ENCODE data around the gene KRT14.
"Not testable (repeated sequence)": the region's sequence is repeated elsewhere in the genome, so short reads cannot be mapped to it uniquely, and the experiment has no call there.

The KRT14 gene

DNA sequence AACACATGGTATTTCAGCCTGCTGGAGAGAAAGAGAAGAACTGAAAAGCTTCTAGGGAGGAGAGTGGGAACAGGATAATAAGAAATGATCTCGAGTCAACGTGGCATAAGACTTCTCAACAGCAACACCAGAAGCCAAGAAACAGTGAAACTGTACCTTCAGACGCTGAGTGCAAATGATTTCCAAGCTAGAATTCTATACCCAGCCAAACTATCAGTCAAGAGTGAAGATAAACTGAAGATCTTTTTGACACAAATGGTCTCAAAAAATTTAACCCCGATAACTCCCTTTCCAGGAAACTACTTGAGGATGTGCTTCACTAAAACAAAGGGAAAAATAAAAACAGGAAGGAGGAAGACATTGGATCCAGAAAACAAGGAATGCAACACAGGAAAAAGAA lies 20.2 kb upstream of the KRT14 start:
- not testable (repeated sequence) for DNase-seq (ENCODE audit: low spot score)

DNA sequence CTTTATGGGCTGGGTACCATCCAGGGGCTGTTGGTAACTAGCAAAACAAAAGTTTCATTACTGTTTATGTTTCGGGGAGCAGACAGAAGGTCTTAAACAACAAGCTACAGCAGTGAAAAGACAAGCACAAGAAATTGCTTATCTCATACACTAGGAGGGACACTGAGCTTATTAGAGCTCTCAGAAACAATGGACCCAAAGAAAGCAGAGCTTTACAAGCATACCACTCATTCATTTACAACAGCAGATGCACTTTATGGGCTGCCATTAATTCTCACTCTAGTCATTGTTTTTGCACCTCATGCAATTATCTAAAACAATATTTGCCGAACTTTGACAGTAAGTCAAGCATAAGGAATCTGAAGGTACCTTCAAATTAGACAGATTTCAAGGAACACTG lies 15.8 kb upstream of the KRT14 start:
- DNase-seq (ENCODE audit: low spot score), result no peak

DNA sequence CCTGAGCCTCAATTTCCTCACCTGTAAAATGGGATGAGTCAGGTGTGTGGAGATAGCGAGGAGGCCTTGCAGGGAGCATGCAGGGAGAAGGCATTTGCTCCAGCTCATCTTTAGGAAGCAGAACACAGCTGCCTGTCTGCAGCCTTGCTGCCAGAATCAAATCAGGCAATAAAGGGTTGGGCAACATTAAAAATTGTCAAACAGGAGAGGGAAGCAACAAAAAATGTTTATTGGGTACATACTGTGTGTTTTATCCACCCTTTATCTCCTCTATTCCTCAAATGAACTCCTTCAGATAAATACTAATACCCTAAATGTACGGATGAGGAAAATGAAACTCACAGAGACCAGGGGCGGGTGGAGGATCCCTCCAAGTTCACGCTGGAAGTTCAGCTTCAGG lies 13.6 kb upstream of the KRT14 start:
- no peak for DNase-seq (ENCODE audit: low spot score)

DNA sequence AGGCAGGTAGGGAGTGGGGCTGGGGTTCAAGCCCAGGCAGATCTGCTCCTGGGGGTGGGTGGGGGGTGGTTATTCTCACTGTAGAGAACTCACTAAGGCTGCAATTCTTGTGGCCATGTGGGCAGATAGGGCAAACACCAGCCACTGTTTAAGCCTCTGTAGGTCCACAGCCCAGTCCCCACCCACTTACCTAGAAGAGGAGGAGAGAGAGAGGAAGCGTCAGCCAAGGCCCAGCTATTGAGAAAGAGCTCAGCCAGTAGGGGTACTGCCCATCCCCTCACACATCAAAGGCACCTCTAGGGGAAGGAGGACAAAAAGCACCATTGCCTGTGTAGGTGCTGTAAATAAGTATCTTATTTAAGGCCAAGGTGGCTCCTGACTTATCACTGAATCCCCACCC lies 13.0 kb upstream of the KRT14 start:
- DNase-seq (ENCODE audit: low spot score), result no peak

DNA sequence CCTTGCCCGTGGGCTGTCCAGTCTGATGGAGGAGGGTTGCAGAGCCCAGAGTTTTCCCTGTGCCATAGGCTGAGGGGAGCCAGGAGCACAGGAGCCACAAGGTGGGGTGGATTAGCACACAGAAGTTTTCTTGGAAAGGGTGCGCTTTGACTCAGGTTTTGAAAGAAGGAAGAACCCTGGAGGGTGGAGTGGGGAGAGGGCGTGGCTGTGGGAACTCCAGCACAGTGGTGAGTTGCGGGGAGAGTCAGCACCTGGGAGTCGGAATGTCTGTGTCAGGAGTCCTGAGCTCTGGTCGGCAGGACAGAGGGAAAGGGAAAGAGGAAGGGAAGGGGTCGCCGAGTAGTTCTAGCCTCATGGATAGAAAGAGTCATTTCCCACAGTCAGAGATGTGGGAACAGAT lies 8.9 kb upstream of the KRT14 start:
- DNase-seq (ENCODE audit: low spot score), result no peak

DNA sequence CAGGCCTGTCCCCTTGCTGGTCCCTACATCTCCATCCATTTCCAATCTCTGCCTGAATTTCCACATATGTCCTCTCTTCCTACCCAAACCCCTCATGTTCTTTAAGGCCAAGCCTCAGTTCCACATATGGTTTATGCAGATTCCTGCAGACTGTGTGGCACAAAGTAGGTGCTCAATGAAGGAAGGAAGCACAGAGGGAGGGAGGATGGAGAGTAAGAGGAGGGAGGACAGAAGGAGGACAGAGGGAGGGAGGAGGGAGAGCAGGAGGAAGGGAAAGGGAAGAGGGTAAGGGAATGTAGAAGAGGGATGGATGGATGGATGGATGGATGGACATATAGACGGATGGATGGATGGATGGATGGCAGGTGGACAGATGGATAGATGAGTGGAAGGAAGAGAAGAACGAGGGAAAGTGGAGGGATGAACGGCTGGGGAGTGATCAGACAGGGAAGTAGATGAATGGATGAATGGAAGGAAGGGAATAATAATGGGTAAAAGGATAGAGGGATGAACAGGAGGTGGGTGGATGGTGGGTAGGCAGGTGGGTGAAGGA lies 7.7 kb upstream of the KRT14 start:
- DNase-seq (ENCODE audit: low spot score), result no peak

DNA sequence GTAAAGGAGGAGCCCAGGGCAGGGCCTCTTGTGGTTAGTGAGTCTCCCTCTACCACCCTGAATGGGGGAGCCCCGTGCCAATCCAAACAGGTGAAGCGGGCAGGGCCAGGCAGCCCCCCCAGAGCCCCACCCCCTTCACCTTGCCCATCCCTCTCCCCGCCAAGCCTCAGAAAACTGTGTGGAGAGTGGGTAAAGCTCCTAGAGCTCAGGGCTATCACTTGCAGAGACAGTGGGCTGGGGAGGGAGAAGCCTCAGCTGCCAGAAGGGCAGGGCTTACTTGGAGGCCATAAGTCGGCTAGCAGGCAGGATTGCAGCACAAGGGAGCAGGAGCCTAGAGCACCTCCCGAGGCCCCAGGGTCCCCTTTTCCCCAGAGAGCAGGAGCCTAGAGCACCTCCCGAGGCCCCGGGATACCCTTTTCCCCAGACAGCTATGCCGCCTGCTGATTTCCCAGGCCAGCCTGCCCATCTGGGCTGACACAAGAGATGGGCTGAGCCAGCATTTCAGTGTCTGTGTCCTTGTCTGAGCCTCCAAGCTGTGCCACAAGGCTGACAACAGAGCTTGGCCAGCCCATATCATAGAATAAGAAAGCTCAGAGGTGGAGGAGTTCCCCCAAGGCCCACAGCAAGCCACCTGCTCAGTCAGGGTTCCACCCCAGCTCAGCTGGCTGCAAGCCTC lies 6.7 kb upstream of the KRT14 start:
- no peak for DNase-seq (ENCODE audit: low spot score)

DNA sequence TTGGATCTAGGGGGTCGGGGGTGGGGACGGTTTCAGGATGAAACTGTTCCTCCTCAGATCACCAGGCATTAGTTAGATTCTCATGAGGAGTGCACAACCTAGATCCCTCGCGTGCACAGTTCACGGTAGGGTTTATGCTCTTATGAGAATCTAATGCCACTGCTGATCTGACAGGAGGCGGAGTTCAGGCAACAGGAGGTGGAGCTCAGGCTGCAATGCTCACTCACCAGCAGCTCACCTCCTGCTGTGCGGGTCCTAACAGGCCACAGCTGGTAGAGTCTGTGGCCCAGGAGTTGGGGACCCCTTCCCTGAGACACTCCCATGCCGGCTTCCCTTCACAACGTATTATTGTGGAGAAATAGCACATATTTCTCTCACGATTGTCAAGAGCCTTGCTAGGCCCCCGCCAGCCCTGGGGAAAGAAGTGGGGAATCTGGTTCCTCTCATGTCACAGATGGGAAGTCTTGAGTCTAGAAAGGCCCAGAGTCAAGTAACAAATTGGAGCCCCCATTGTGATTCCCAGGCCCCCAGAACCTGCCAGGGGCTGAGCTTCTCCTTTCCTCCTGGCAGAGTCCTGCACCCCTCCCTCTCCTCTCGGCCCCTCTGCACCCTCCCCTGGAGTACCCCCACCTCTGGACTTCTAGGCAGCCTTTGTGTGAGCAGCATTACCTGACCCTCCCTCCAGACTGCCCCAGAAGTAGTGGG lies 6.1 kb upstream of the KRT14 start:
- no peak for DNase-seq (ENCODE audit: low spot score)

DNA sequence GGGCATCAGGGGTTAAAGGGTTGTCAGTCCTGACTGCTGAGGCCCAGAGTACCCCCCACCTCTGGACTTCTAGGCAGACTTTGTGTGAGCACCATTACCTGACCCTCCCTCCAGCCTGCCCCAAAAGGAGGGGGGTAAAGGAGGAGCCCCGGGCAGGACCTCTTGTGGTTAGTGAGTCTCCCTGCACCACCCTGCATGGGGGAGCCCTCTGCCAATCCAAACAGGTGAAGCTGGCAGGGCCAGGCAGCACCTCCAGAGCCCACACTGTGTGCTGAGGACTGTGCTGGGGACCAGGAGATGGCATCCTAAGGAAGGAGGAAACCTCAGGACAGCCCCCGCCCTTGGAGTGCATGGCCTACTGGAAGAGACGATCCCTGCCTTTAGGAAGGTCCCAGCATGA lies 2.6 kb upstream of the KRT14 start:
- DNase-seq (ENCODE audit: low spot score), result no peak

DNA sequence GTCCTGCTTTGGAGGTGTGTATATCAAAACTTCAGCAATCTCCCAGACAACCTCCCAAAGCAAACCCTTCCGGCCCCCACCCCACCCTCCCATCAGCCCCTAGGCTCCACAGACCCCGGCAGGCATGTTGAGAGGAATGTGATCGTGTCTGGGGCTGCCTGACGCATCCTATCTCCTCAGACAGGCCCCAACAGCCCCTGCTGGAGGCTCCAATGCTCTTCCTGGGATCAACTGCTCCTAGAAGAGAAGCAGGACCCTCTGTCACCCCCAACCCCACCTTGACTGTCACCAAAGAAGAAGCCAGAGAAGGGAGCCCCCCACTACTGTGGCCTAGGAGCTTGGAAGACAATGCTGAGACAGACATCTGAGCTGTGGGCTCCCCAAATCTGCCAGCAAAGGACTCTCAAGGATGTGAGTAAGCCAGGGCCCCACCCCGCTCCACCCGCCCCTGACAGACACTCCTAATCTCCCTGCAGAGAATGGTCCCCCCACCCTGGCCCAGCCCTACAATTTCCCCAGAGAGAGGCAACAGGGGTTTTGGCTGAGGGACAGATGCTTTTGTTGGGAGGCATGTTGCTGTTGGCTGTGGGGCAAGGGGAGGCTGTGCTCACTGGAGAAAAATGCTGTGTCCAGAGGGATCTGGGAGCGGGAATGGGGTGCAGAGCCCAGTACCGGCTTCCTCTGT lies 1.6 kb upstream of the KRT14 start:
- DNase-seq (ENCODE audit: low spot score), result no peak

DNA sequence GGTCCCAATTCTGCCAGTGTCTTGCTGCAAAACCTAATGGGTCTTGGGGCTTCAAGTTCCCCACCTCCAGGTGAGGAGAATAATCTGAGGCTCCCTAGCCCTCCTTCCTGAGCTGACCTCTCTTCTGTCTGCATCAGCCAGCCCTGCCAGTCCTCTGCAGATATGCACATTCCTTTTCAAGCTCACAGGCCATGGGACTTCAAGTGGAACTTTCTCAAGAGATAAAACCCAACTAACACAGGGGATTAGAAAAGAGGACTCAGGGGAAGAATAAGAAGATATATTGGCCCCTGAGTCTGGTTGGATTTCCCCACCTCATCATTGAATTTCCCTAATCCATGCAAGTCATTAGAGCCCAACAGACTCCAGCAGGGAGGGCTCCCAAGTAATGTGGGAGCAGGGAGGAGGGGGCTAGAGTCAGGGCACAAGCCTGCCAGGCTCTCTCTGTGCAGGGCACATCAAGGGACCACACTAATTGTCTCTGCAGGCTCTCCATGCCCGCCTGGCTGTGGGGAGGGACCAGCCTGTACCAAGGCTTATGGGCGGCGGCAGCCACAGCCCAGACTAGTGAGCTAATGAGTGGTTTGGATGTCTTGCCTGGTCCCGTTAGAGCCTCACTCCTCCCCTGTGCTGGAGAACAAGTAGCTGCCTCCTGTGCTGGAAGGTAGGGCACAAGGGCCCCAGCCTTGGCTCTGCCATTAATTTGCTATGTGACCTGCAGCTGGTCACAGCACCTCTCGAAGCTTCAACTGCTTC lies 1.2 kb downstream of the KRT14 start:
- DNase-seq (ENCODE audit: low spot score), result no peak

DNA sequence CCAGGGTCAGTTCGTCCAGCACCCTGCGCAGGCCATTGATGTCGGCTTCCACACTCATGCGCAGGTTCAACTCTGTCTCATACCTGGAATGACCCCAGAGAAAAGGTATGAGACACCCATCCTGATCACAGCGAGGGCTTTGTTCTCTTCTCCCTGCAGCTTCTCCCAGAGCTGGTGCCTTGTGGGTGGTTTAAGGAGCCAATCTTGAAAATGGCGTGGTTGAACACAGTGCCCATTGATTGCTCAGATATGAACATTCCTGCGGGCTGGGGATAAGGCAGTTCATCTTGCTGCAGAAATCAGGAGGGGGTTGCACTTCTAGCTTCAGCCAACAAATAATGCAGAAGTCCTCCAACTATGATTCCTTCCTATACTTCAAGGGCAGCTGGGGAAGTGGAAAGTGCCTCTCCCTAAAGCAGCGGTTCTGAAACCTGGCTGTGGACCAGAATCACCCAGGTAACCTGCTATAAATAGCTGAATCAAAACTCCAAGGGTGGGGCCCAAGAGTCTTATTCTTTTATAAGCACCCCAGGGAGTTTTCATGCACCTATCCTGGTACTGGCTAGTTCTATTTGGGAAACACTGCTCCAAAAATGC lies 2.3 kb downstream of the KRT14 start:
- not testable (repeated sequence) for DNase-seq (ENCODE audit: low spot score)

DNA sequence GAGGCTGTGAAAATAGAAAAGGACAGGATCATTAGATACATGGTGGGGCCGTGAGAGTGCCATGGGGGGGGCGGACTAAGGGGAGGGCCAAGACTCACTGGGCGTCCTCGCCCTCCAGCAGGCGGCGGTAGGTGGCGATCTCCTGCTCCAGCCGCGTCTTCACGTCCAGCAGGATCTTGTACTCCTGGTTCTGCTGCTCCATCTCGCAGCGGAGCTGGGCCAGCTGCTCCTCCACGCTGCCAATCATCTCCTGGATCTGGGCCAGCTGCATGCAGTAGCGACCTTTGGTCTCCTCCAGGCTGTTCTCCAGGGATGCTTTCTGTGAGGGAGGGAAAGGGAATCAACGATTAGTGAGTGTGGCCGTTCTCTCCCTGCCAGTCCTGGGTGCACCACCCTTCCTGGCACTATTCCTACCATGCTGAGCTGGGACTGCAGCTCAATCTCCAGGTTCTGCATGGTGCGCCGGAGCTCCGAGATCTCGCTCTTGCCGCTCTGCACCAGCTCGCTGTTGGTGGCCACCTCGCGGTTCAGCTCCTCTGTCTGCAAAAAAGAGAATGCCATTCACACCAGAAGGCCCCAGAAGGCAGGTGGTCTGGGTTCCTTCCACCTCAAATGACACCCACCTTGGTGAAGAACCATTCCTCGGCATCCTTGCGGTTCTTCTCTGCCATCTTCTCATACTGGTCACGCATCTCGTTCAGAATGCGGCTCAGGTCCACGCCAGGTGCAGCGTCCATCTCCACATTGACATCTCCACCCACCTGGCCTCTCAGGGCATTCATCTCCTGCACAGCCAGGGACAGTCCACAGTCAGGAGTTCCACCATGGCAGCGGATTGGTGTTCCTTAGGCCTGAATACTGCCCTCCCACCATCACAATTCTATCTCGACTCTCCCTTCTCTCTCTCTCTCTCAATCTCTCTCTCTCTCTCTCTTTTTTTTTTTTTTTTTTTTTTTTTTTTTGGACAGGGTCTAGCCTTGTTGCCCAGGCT lies 3.3 kb downstream of the KRT14 start:
- DNase-seq (ENCODE audit: low spot score), result no peak

DNA sequence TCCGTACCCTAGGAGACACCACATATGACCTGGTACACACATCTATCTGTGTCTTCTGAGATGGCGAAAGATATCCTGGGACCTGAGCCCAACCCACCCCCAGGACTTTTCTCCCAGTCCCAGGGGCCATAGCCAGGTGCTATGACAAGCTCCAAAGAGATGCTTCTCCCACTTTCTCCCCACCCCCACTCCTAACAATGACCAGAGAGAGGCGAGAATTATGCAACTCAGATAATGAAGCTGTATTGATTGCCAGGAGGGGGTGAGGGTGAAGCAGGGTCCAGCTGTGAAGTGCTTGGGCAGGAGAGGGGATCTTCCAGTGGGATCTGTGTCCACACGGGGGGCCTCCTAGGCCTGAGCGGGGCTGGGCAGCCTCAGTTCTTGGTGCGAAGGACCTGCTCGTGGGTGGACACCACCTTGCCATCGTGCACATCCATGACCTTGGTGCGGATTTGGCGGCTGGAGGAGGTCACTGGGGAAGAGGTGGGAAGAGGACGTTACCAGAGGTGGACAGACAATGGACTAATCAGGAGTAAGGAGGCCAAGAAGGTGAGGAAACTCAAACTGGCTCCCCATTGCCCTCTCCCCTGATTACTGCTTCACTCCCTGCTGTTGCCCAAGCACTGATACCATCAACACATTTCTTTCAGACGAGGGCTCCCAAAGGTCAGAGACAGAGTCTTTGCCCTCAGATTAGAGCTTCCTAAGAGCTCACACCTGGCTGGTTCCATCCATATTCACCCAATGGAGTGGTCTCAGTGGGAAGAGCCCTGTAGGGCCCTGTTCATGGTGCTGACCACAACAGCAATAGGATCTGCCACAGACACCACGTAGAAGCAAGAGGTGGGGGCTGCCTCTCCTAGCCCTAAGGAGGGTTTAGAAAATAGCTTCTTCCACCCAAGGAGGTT lies 4.4 kb downstream of the KRT14 start:
- DNase-seq (ENCODE audit: low spot score), result not testable (repeated sequence)

DNA sequence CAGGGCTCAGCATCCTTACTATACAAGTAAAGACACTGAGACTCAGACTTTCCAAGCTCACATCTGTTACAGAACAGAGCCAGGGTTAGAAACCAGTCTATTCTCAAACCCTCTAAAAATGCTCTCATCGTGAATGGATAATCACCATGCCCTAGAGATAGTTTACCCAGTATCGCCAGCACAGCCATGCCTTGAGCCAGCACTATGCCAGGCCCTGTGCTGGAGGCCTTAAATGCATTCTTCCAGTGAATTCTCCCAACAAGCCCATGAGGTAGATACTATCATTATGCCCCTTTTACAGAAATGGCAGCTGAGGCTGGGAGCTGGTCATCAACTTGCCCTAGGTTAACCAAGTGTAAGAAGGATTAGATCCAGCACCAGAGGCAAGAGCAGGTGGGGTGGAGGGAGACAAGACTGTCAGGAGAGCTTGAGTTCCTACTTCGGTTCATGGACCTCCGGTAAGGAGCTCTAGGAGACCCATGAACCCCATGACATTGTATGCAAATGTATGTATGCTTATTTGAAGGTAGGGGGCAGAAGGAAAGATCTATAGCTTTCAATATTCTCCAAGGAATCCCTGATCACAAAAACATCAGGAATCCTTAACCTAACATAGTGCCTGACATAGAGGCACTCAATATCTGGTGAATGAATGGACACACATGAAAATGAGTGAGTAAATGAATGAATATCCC lies 5.2 kb downstream of the KRT14 start:
- DNase-seq (ENCODE audit: low spot score), result no peak

DNA sequence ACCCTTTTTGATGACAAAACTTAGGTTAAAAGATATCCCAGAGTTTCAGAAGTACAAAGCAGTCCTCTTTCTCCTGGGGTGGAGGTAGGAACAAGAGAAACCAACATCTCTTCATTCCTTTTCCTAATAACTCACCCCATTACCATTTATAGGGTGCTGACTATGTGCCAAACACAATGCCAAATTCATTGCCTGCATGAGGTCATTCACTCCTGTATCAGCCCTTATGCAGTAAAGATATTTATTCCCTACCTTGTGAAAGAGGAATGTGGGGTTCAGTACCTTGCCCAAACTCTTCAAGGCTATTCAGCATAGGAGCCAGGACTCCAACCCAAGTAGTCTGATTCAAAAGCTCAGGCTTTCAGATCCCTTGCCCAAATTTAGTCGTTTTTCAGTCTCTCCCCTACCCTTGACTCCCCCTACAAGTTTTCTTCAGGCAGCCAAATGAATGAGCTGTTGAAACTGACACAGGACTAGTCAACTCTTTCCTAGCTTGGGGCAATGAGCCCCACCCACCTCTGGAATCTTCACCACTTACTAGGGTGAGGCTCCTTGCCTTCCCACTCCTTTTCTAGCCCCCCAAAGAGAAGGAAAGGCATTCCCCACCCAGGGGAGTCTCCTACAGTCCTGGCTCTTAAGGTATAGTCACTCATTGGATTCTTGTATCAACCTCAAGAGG lies 5.9 kb downstream of the KRT14 start:
- DNase-seq (ENCODE audit: low spot score), result no peak

DNA sequence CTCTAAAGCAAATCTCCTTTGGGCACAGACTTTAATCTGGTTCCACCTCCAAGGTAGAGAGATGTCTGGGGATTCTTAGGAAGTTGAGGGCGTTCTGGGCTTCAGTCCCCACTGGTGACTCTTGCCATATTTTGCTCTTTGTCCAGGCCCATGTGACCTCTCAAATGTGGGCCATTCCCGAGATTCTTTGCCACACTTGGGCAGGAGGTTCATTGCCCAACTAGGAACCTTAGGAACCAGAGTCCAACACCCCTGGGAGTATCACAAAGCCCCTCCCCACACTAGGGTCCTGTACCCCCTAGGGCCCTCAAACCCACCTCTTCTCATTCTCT lies 6.5 kb downstream of the KRT14 start:
- DNase-seq (ENCODE audit: low spot score), result no peak

DNA sequence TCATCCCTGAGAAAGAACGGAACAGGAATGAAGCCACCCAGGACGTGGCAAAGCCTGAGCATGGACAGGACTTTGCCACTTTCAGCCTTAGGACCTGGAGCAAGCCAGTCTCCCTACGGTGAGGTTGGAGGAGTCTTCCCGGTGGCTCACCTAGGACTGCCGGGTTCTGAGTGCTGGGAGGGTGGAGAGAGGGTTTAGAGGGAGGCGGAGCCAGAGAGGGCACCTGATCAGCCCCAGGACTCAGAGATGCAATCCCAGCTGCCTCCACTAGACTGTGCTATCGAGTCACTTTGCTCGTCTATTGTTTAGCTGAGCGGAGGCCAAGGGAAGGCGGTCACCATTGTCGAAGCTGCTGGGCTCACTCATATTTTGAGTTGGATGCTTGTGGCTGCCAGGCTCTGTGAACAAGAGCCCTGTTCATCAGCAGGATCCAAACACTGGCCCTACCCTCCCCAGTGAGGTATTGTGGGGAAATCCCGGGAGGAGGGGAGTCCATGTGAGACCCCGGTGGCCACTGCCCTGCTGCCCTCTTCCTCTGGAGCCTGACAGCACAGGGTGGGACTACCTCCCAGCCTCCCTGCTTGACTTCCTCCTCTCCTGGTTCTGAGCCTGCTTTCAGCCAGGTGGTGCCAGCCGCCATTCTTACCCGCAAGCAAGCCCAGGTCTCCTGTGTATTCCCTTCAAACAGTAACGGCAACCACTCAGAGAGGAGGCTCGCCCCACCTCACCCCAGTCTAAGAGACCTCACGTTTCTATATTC lies 7.0 kb downstream of the KRT14 start:
- peak; percentile 79 for DNase-seq (ENCODE audit: low spot score)
